ENCODE data around the gene ITPRIPL2. TPM values are rescaled to one million over a fixed set of nuclear protein-coding genes. Genes with fewer than 3 reads are reported as not detected.

ITPRIPL2 gene
- total and polyA plus RNA-seq, 2 of the 13 experiments (the other 11 are each of a cell fraction or from before 2014, with no cell fraction given) = 5.9 to 12.6 TPM

- TF ChIP-seq ZKSCAN1 (IDR thresholded peaks at IDR 0.05; ENCODE audit: low read length) (peak; percentile 62; the same call in 1 of the 2 replicates), TFDP2 (CRISPR knock-in tag; IDR thresholded peaks at IDR 0.05) (no peak), SETDB1 (CRISPR knock-in tag; IDR thresholded peaks at IDR 0.05; ENCODE audit: borderline replicate concordance) (no peak), ZBTB34 (CRISPR knock-in tag; IDR thresholded peaks at IDR 0.05) (peak; percentile 89; the same call in 1 of the 2 replicates), HNRNPL (IDR thresholded peaks at IDR 0.05; ENCODE audit: low read depth, low read length) (peak; percentile 79), TCF7 (IDR thresholded peaks at IDR 0.05; ENCODE audit: low read depth) (no peak; the same call in 1 of the 2 replicates), ZNF75D (CRISPR knock-in tag; IDR thresholded peaks at IDR 0.05; ENCODE audit: borderline replicate concordance) (no peak), ZNF160 (CRISPR knock-in tag; IDR thresholded peaks at IDR 0.05) (no peak), ZNF207 (IDR thresholded peaks at IDR 0.05; ENCODE audit: borderline replicate concordance) (no peak), NR2F2 (IDR thresholded peaks at IDR 0.05; ENCODE audit: borderline replicate concordance, low read depth) (peak; percentile 32; the same call in 1 of the 2 replicates), BHLHE40 (IDR thresholded peaks at IDR 0.05; ENCODE audit: low read length) (peak; percentile 60; the same call in 1 of the 2 replicates), ZHX1 (CRISPR knock-in tag; IDR thresholded peaks at IDR 0.05; ENCODE audit: low read depth) (0 out of 2 replicates have a peak, but pooled peaks have one; percentile 63), GLMP (CRISPR knock-in tag; IDR thresholded peaks at IDR 0.05; ENCODE audit: borderline replicate concordance) (no peak), PBX2 (CRISPR knock-in tag; IDR thresholded peaks at IDR 0.05) (peak; percentile 28)
These were observed 9.9 kb downstream of the ITPRIPL2 start (continued) for GRCh38 chr16:19123535-19124178.

All from HepG2 (cell line).